Pons (tissue), 1 donor: ENCODE data around the gene OSGEP.

ENCODE experiments used
- DNase-seq: peaks from one replicate; pipeline ENCODE4 v3.0.0-alpha.2; 2016; ENCODE audit warnings: low spot score

The OSGEP gene

GRCh38 chr14:20454516-20455354 is at the start of gene OSGEP, which contains the start of gene APEX1:
Gene OSGEP (minus strand): TSS chr14:20454812. CDS start chr14:20454683, 129 bp downstream.
Gene APEX1 (plus strand): TSS chr14:20455226. CDS start chr14:20455646, 420 bp downstream.
- DNase-seq, result peak; percentile 99

GRCh38 chr14:20503898-20504297 is 49.3 kb upstream of the OSGEP start:
- peak; percentile 83 for DNase-seq

- DNase-seq, result no peak
Measured at GRCh38 chr14:20501346-20501745, 46.7 kb upstream of the OSGEP start.

GRCh38 chr14:20499881-20500280 is 45.3 kb upstream of the OSGEP start:
- no peak for DNase-seq

GRCh38 chr14:20499108-20499507 is 44.5 kb upstream of the OSGEP start:
- DNase-seq, result no peak

GRCh38 chr14:20498622-20499021 is 44.0 kb upstream of the OSGEP start:
- DNase-seq, result no peak

GRCh38 chr14:20494935-20495766 is 40.5 kb upstream of the OSGEP start:
- DNase-seq, result no peak

GRCh38 chr14:20493634-20494033 is 39.0 kb upstream of the OSGEP start:
- peak; percentile 75 for DNase-seq

GRCh38 chr14:20492486-20492885 is 37.9 kb upstream of the OSGEP start:
- DNase-seq, result no peak

GRCh38 chr14:20490563-20490962 is 36.0 kb upstream of the OSGEP start:
- no peak for DNase-seq

- DNase-seq, result no peak
Measured at GRCh38 chr14:20489093-20489994, 34.7 kb upstream of the OSGEP start.

GRCh38 chr14:20487396-20487725 is 32.7 kb upstream of the OSGEP start:
- DNase-seq, result no peak

- DNase-seq, result no peak
Measured at GRCh38 chr14:20486684-20487395, 32.2 kb upstream of the OSGEP start.

- no peak for DNase-seq
Measured at GRCh38 chr14:20485900-20486299, 31.3 kb upstream of the OSGEP start.

- no peak for DNase-seq
Measured at GRCh38 chr14:20482382-20482781, 27.8 kb upstream of the OSGEP start.

GRCh38 chr14:20478894-20479293 is 24.3 kb upstream of the OSGEP start:
- no peak for DNase-seq

- peak; percentile 43 for DNase-seq
Measured at GRCh38 chr14:20477211-20477876, 22.7 kb upstream of the OSGEP start.

GRCh38 chr14:20476776-20477175 is 22.2 kb upstream of the OSGEP start:
- DNase-seq, result no peak

GRCh38 chr14:20472536-20473169 is 18.0 kb upstream of the OSGEP start:
- no peak for DNase-seq

GRCh38 chr14:20470603-20470901 is 15.9 kb upstream of the OSGEP start:
- DNase-seq, result no peak
